Neural progenitor cell (in vitro differentiated cells): ENCODE data around the gene AGBL4. TPM values are rescaled to one million over a fixed set of nuclear protein-coding genes. Genes with fewer than 3 reads are reported as not detected.
A peak's percentile ranks its signal among the peaks of the same experiment; 100 is the strongest.

Experiments
- DNase-seq: peaks from one replicate; pipeline ENCODE4 v3.0.0-alpha.2; 2016; ENCODE audit warnings: low spot score
- H2AFZ ChIP-seq: fragments of 200-600 bp; sonication (generic); replicated peaks from 2 replicates; pipeline ENCODE4 v1.6.1; 2016; ENCODE audit warnings: antibody characterized with exemption
- H3F3A ChIP-seq: fragments of 200-600 bp; sonication (generic); 2 replicates; pipeline ENCODE4 v1.6.1; 2016; ENCODE audit warnings: antibody characterized with exemption, low read depth
- H3K27ac ChIP-seq: fragments of 200-600 bp; sonication (generic); 2 replicates; pipeline ENCODE4 v1.5.1; 2016; ENCODE audit warnings: mild to moderate bottlenecking
- H3K27me3 ChIP-seq: fragments of 200-600 bp; sonication (generic); 2 replicates; pipeline ENCODE4 v1.6.1; 2016; ENCODE audit warnings: mild to moderate bottlenecking, moderate library complexity
- H3K36me3 ChIP-seq: fragments of 200-600 bp; sonication (generic); 2 replicates; pipeline ENCODE4 v1.5.1; 2016
- H3K4me1 ChIP-seq: fragments of 200-600 bp; sonication (generic); 2 replicates; pipeline ENCODE4 v1.6.1; 2016; ENCODE audit warnings: mixed run types
- H3K4me2 ChIP-seq: fragments of 200-600 bp; sonication (generic); 2 replicates; pipeline ENCODE4 v1.6.1; 2016
- H3K4me3 ChIP-seq: fragments of 200-600 bp; sonication (generic); 2 replicates; pipeline ENCODE4 v1.5.1; 2016
- H3K79me2 ChIP-seq: fragments of 200-600 bp; sonication (generic); 2 replicates; pipeline ENCODE4 v1.6.1; 2016; ENCODE audit warnings: low read depth
- H3K9ac ChIP-seq: fragments of 200-600 bp; sonication (generic); 2 replicates; pipeline ENCODE4 v1.6.1; 2016
- H3K9me3 ChIP-seq: fragments of 200-600 bp; sonication (generic); 2 replicates; pipeline ENCODE4 v1.5.1; 2016; ENCODE audit warnings: low read depth
- H4K20me1 ChIP-seq: fragments of 200-600 bp; sonication (generic); 2 replicates; pipeline ENCODE4 v1.6.1; 2016; ENCODE audit warnings: low read depth
- H3K27ac Mint-ChIP-seq: 3 replicates; pipeline ENCODE4 v1.8.0; 2021; ENCODE audit warnings: mixed read lengths
- H3K27me3 Mint-ChIP-seq: 2 replicates; pipeline ENCODE4 v1.8.0; 2022; ENCODE audit warnings: low read depth, mild to moderate bottlenecking, inconsistent platforms, moderate library complexity, mixed read lengths; ENCODE audit not compliant: insufficient read depth
- H3K36me3 Mint-ChIP-seq: 3 replicates; pipeline ENCODE4 v1.8.0; 2021; ENCODE audit warnings: mixed read lengths
- H3K4me1 Mint-ChIP-seq: 3 replicates; pipeline ENCODE4 v1.8.0; 2021; ENCODE audit warnings: mixed read lengths
- H3K4me3 Mint-ChIP-seq: 3 replicates; pipeline ENCODE4 v1.8.0; 2021; ENCODE audit warnings: mild to moderate bottlenecking, moderate library complexity, mixed read lengths
- H3K9me3 Mint-ChIP-seq: 3 replicates; pipeline ENCODE4 v1.8.0; 2020; ENCODE audit warnings: mixed read lengths
- EZH2 ChIP-seq: fragments of 200-600 bp; sonication (generic); IDR thresholded peaks from 2 replicates; pipeline ENCODE4 v1.6.1; 2017; ENCODE audit warnings: antibody characterized with exemption, mild to moderate bottlenecking, moderate library complexity
- EZH2phosphoT487 ChIP-seq: fragments of 200-600 bp; sonication (generic); IDR thresholded peaks from 2 replicates; pipeline ENCODE4 v1.6.1; 2017; ENCODE audit warnings: antibody characterized with exemption
- total RNA-seq: library from RNA; depleted of rRNA; stranded (reverse); fragments of >200 nt; gene quantifications from 2 replicates; pipeline ENCODE4 v1.2.3, GENCODE V29; 2015; ENCODE audit warnings: low replicate concordance
- TF ChIP-seq, protein P1 (sequence below): fragments of 200-600 bp; sonication (generic); IDR thresholded peaks from 2 replicates; pipeline ENCODE4 v1.5.1; 2017; ENCODE audit warnings: antibody characterized with exemption, mild to moderate bottlenecking

Gene AGBL4
- total RNA-seq, 1 donor from 2014 or later = 1.5 TPM

DNA sequence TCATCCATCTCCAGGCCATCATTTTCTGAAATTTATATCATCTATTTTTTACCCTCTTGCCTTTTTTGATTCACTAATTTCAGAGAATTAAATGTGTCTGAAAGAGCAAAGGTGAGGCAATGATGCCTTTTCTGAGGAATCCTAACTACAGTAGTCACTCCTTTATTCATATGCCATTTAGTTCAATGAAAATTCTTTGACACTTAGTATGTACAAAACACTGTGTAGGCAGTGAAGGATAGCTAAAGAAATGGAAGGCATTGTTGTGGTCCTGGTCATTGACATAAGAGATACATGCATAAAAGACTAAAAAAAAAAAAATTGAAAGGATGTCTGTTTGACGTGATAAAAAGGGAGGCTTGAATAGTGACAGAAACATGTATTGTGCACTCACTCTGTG, 1075.2 kb downstream of the AGBL4 start:
- Histone ChIP-seq H2AFZ (no peak overlapping the region), H3K9ac (no peak overlapping the region), H3K9me3 (no peaks in the 10 kb centered on the region), H3K4me3 (no peak overlapping the region), H3K79me2 (no peaks in the 10 kb centered on the region), H3K36me3 (no peaks in the 10 kb centered on the region), H3K4me1 (no peaks in the 10 kb centered on the region), H3K27ac (no peak overlapping the region), H4K20me1 (no peaks in the 10 kb centered on the region), H3F3A (no peaks in the 10 kb centered on the region), H3K27me3 (no peaks in the 10 kb centered on the region), H3K4me2 (no peak overlapping the region)
- no peak for DNase-seq
- no peak for TF ChIP-seq EZH2phosphoT487
- TF ChIP-seq, protein P1, sequence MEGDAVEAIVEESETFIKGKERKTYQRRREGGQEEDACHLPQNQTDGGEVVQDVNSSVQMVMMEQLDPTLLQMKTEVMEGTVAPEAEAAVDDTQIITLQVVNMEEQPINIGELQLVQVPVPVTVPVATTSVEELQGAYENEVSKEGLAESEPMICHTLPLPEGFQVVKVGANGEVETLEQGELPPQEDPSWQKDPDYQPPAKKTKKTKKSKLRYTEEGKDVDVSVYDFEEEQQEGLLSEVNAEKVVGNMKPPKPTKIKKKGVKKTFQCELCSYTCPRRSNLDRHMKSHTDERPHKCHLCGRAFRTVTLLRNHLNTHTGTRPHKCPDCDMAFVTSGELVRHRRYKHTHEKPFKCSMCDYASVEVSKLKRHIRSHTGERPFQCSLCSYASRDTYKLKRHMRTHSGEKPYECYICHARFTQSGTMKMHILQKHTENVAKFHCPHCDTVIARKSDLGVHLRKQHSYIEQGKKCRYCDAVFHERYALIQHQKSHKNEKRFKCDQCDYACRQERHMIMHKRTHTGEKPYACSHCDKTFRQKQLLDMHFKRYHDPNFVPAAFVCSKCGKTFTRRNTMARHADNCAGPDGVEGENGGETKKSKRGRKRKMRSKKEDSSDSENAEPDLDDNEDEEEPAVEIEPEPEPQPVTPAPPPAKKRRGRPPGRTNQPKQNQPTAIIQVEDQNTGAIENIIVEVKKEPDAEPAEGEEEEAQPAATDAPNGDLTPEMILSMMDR = no peak
- TF ChIP-seq EZH2 = no peak
- Mint-ChIP-seq H3K27me3 (peaks cover 5% of the 10 kb centered on the region), H3K27ac (no peak overlapping the region), H3K4me1 (no peaks in the 10 kb centered on the region), H3K4me3 (no peak overlapping the region), H3K36me3 (no peaks in the 10 kb centered on the region), H3K9me3 (no peaks in the 10 kb centered on the region)

DNA sequence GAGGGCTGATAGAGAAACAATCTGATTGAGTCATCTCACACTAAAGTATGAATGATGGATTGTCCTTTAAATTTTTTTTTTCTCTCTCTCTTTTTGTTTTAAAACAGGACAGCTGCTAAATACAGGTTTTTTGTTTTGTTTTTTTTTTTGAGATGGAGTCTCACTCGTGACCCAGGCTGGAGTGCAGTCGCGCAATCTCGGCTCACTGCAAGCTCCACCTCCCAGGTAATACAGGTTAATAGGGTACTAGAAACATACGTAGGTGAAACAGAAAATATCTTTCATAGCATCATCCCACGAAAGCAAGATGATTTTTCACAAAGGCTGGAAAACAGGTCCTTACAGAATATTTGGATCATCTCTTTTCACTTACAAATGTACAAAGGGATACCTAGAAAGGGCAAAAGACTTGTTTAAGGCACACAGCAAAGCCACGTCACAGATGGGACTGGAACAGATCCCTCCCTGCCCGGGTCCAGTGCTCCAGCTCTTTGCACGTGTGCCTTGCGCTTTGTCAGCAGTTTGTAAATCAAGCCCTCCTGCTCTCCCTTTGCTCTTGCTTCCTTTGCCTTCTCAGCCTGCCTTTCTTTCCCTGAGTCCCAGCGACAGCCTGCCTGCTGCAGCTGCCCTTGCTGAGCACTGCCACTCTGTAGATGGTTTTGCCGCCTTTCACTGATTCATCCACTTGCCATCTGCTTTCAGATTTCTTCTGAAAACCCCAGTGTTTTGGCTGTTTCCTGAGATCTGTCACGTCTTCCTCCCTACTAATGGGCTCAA, 1075.8 kb downstream of the AGBL4 start:
- no peaks in the 10 kb centered on the region for H3K4me1 Mint-ChIP-seq
- TF ChIP-seq EZH2phosphoT487 (no peak), EZH2 (no peak)
- TF ChIP-seq, protein P1 = no peak
- peak overlapping the region; percentile 28 for H3K27ac Mint-ChIP-seq
- DNase-seq = no peak
- no peak overlapping the region for H3K4me3 Mint-ChIP-seq
- Histone ChIP-seq H3K4me2 (no peak overlapping the region), H3K9me3 (no peaks in the 10 kb centered on the region), H3K27me3 (no peaks in the 10 kb centered on the region), H3K79me2 (no peaks in the 10 kb centered on the region), H3K27ac (no peak overlapping the region), H3F3A (no peaks in the 10 kb centered on the region), H3K4me1 (no peaks in the 10 kb centered on the region), H2AFZ (no peak overlapping the region), H3K36me3 (no peaks in the 10 kb centered on the region), H4K20me1 (no peaks in the 10 kb centered on the region), H3K4me3 (no peak overlapping the region), H3K9ac (no peak overlapping the region)
- H3K9me3 Mint-ChIP-seq = no peaks in the 10 kb centered on the region
- H3K27me3 Mint-ChIP-seq = peaks cover 5% of the 10 kb centered on the region
- H3K36me3 Mint-ChIP-seq = no peaks in the 10 kb centered on the region

DNA sequence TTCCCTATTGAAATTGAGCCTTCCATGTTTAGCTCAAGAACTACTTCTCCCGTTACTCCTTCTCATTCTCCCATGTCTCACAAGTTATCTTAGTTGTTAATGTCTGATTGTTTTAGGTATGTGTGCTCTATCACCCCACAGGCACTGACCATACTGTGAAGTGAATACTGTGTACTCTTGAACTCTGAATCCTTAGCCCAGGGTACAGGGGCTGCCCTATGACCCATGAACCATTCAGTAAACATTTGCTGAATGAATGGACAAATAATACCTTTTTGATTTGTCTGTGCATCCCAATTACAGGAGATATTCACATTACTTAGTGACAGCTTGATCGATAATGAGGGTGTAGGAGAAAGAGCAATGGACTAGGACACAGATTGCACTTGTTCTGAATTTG, 1077.7 kb downstream of the AGBL4 start:
- H3K4me3 Mint-ChIP-seq = no peak overlapping the region
- no peaks in the 10 kb centered on the region for H3K36me3 ChIP-seq
- DNase-seq = no peak
- no peak overlapping the region for H3K4me2 ChIP-seq
- no peaks in the 10 kb centered on the region for H3K4me1 Mint-ChIP-seq
- no peaks in the 10 kb centered on the region for H3K36me3 Mint-ChIP-seq
- no peaks in the 10 kb centered on the region for H3F3A ChIP-seq
- H3K9me3 Mint-ChIP-seq = no peaks in the 10 kb centered on the region
- no peak overlapping the region for H2AFZ ChIP-seq
- no peak overlapping the region for H3K27ac ChIP-seq
- H3K27me3 Mint-ChIP-seq = peaks cover 5% of the 10 kb centered on the region
- TF ChIP-seq EZH2phosphoT487 = no peak
- H3K4me3 ChIP-seq = no peak overlapping the region
- no peaks in the 10 kb centered on the region for H3K9me3 ChIP-seq
- no peaks in the 10 kb centered on the region for H4K20me1 ChIP-seq
- H3K4me1 ChIP-seq = no peaks in the 10 kb centered on the region
- no peak overlapping the region for H3K27ac Mint-ChIP-seq
- H3K27me3 ChIP-seq = no peaks in the 10 kb centered on the region
- H3K79me2 ChIP-seq = no peaks in the 10 kb centered on the region
- H3K9ac ChIP-seq = no peak overlapping the region

DNA sequence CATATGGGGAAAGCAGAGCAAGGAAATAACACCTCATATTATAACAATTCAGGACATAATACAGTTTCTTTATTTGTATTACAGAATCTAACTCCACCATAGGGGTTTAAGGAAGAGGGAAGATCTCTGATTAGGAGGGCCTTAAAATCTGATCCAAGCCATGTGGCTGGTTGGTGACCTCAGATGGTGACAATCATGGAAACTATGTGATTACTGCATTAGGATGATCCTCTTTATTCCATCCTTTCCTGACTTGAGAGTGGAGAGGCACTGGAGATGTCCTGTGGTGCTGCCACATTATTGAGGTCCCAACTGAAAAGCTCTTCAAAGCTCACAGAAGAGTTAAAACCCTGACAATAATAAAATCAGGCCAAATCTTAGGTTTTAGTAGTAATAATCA, 1078.9 kb downstream of the AGBL4 start:
- H3K36me3 Mint-ChIP-seq = no peaks in the 10 kb centered on the region

More for the DNA sequence above, 1078.9 kb downstream of the AGBL4 start:
- no peak overlapping the region for H3K27ac ChIP-seq
- no peaks in the 10 kb centered on the region for H3K9me3 Mint-ChIP-seq
- no peaks in the 10 kb centered on the region for H3K4me1 Mint-ChIP-seq
- H3F3A ChIP-seq = no peaks in the 10 kb centered on the region
- H3K36me3 ChIP-seq = no peaks in the 10 kb centered on the region
- H3K79me2 ChIP-seq = no peaks in the 10 kb centered on the region
- no peaks in the 10 kb centered on the region for H4K20me1 ChIP-seq
- H2AFZ ChIP-seq = no peak overlapping the region
- TF ChIP-seq, protein P1 = no peak
- no peak for TF ChIP-seq EZH2phosphoT487
- TF ChIP-seq EZH2 = no peak
- no peak overlapping the region for H3K4me3 Mint-ChIP-seq
- no peak overlapping the region for H3K9ac ChIP-seq
- no peak overlapping the region for H3K4me2 ChIP-seq
- no peaks in the 10 kb centered on the region for H3K4me1 ChIP-seq
- no peaks in the 10 kb centered on the region for H3K9me3 ChIP-seq
- peaks cover 5% of the 10 kb centered on the region for H3K27me3 Mint-ChIP-seq
- no peak for DNase-seq
- no peak overlapping the region for H3K27ac Mint-ChIP-seq
- H3K27me3 ChIP-seq = no peaks in the 10 kb centered on the region
- H3K4me3 ChIP-seq = no peak overlapping the region
